Panc1 (cell line): ENCODE results near the gene TMED8.
"Not testable (repeated sequence)": the region's sequence is repeated elsewhere in the genome, so short reads cannot be mapped to it uniquely, and the experiment has no call there.

Experiments used
- POLR2AphosphoS5 ChIP-seq: IDR thresholded peaks from 2 replicates; pipeline ENCODE4 v1.6.1; 2012; ENCODE audit warnings: mild to moderate bottlenecking, low read depth, low read length, moderate library complexity
- REST ChIP-seq, 2 experiments: IDR thresholded peaks; 2 replicates each; pipeline ENCODE4 v1.6.1; 2011 to 2012; ENCODE audit warnings: low read depth in 2 of 2, control low read depth in 1 of 2, low read length in 1 of 2, mild to moderate bottlenecking in 1 of 2, moderate library complexity in 1 of 2; ENCODE audit not compliant: insufficient read depth in 1 of 2
- SIN3A ChIP-seq: IDR thresholded peaks from 2 replicates; pipeline ENCODE4 v1.6.1; 2012; ENCODE audit warnings: low read depth, mild to moderate bottlenecking, low read length, moderate library complexity, borderline replicate concordance; ENCODE audit not compliant: insufficient read depth
- TF ChIP-seq, protein P1 (sequence below): fragments of 450-650 bp; IDR thresholded peaks from 2 replicates; pipeline ENCODE4 v1.5.1; 2017; ENCODE audit warnings: mild to moderate bottlenecking

- TF ChIP-seq, protein P1, sequence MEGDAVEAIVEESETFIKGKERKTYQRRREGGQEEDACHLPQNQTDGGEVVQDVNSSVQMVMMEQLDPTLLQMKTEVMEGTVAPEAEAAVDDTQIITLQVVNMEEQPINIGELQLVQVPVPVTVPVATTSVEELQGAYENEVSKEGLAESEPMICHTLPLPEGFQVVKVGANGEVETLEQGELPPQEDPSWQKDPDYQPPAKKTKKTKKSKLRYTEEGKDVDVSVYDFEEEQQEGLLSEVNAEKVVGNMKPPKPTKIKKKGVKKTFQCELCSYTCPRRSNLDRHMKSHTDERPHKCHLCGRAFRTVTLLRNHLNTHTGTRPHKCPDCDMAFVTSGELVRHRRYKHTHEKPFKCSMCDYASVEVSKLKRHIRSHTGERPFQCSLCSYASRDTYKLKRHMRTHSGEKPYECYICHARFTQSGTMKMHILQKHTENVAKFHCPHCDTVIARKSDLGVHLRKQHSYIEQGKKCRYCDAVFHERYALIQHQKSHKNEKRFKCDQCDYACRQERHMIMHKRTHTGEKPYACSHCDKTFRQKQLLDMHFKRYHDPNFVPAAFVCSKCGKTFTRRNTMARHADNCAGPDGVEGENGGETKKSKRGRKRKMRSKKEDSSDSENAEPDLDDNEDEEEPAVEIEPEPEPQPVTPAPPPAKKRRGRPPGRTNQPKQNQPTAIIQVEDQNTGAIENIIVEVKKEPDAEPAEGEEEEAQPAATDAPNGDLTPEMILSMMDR: not testable (repeated sequence)
- TF ChIP-seq POLR2AphosphoS5; REST (IDR thresholded peaks at IDR 0.05; ENCODE audit: insufficient read depth in 1 of 2, low read depth in 2 of 2, low read length in 1 of 2); SIN3A: not testable (repeated sequence)
Measured at GRCh38 chr14:77415403-77416030, 38.6 kb upstream of the TMED8 start.
